LNCaP clone FGC (cell line): ENCODE data around the gene FABP7.

ENCODE experiments used
- DNase-seq: peaks from one replicate; pipeline ENCODE4 v3.0.0-alpha.2; 2011; ENCODE audit warnings: low read depth
- H3K4me3 ChIP-seq: 2 replicates; pipeline ENCODE4 v1.5.1; 2011; ENCODE audit warnings: mild to moderate bottlenecking, low read depth, low read length, control low read depth
- TF ChIP-seq, protein P1 (sequence below): IDR thresholded peaks from 2 replicates; pipeline ENCODE4 v1.5.1; 2012; ENCODE audit warnings: mild to moderate bottlenecking; ENCODE audit not compliant: control insufficient read depth, insufficient read depth; ENCODE audit errors: extremely low read depth

The FABP7 gene

DNA sequence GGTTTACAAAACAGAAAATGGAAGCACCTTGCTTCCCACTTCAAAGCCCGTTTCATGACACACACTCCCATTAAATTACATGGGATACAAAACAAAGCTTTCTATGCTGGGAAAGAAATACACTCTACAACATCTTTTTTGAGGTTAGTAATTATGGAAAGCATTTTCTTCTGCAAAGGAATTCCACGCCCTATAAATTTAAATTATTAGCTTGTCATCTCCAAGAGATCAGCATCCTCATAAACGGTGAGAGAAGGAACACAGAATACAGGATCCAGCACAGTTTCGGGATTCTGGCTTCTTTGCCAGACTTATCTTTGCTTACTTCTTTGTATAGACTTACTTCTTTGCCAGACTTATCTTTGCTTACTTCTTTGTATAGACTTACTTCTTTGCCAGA, 8.2 kb downstream of the FABP7 start:
- no peak for DNase-seq
- H3K4me3 ChIP-seq: no peak overlapping the region
- TF ChIP-seq, protein P1, sequence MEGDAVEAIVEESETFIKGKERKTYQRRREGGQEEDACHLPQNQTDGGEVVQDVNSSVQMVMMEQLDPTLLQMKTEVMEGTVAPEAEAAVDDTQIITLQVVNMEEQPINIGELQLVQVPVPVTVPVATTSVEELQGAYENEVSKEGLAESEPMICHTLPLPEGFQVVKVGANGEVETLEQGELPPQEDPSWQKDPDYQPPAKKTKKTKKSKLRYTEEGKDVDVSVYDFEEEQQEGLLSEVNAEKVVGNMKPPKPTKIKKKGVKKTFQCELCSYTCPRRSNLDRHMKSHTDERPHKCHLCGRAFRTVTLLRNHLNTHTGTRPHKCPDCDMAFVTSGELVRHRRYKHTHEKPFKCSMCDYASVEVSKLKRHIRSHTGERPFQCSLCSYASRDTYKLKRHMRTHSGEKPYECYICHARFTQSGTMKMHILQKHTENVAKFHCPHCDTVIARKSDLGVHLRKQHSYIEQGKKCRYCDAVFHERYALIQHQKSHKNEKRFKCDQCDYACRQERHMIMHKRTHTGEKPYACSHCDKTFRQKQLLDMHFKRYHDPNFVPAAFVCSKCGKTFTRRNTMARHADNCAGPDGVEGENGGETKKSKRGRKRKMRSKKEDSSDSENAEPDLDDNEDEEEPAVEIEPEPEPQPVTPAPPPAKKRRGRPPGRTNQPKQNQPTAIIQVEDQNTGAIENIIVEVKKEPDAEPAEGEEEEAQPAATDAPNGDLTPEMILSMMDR: no peak

- TF ChIP-seq, protein P1: no peak
- DNase-seq: no peak
- H3K4me3 ChIP-seq: no peak overlapping the region
These were observed 8.7 kb downstream of the FABP7 start for GRCh38 chr6:122788208-122788607.

DNA sequence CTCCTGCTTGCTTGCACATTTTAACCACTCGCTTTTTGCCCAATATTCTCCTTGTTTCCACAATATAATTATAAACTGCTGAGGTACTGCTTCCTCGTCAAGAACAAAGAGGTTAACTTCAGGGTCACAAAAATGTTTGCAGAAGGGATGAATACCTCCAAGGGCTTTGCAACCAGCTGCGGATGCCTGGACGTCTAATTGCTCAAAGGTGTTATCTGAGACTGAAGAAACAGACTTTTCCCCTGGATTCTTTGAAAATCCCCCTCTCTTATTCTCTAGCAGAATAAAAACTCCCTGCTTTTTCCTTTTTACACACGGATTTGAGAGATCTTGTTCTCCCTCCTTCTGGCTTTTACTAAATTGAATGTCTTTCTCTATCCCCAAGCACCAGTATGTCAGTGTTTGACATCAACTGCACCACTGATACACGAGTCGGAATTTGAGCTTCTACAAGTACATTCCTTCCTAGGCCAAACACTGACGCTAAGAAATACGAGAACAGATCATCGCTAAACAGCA, 9.2 kb downstream of the FABP7 start:
- TF ChIP-seq, protein P1: no peak
- peak overlapping the region; percentile 73 for H3K4me3 ChIP-seq
- DNase-seq: no peak

DNA sequence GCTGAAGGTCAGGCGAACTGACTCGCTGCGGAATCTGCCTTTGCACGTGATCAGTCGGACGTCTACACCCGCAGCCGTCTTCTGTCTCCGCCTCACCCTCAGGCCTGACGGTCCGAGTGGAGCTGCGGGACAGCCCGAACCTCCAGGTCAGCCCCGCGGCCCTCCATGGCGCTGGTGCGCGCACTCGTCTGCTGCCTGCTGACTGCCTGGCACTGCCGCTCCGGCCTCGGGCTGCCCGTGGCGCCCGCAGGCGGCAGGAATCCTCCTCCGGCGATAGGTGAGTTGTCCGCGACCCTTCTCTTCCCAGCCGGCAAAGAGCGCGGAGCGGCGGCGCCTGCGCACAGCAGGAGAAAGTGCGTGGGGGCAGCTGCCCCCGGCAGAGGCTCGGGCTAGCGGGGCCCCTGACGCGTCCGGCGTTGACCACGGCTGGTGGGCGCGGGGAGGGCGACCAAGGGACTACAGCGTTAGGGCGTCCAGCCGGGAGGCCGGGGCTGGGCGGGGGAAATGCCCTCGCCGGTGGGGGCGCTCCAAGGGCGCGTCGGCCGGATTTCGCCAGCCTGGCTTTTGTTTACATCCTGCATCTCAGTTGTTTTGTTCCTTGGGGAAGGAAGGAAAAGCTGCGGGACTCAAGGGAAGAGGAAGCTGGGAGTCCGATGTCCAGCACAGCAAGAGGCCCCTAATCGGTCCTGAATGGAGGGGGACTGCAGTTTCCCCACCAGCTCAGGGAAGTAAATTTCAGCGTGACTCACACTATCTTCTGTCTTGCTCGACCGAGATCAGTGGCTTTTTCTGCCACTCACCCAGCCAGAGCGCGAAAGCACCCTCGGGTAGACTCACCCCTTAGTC, 9.9 kb downstream of the FABP7 start, which contains the start of gene SMPDL3A:
TSS of gene SMPDL3A (plus strand) at position 77 of the 846 bp plus-strand sequence. CDS start at position 166, 89 bp downstream.
- no peak for DNase-seq
- peak within 1 kb of the TSS; percentile 73 for H3K4me3 ChIP-seq
- TF ChIP-seq, protein P1: peak; percentile 55

DNA sequence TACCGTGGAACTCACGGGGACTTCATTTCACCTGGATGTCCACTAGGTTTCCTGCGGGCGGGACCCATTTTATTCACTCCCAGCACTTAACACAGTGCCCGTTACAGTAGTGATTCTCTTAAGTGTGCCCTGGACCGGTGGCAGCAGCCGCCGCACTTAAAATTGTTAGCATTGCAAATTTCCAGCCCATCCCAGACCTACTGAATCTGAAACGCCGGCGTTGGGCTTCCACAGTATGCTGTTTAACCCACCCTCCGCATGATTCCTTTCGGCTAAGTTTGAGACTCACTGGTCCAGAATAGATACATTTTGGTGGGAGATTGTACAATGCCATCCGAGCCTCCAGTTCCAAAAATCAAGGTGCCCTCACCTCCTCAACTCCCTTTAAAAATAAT, 10.5 kb downstream of the FABP7 start:
- TF ChIP-seq, protein P1: 0 out of 2 replicates have a peak, but pooled peaks have one; percentile 13
- peak overlapping the region; percentile 73 for H3K4me3 ChIP-seq
- no peak for DNase-seq

DNA sequence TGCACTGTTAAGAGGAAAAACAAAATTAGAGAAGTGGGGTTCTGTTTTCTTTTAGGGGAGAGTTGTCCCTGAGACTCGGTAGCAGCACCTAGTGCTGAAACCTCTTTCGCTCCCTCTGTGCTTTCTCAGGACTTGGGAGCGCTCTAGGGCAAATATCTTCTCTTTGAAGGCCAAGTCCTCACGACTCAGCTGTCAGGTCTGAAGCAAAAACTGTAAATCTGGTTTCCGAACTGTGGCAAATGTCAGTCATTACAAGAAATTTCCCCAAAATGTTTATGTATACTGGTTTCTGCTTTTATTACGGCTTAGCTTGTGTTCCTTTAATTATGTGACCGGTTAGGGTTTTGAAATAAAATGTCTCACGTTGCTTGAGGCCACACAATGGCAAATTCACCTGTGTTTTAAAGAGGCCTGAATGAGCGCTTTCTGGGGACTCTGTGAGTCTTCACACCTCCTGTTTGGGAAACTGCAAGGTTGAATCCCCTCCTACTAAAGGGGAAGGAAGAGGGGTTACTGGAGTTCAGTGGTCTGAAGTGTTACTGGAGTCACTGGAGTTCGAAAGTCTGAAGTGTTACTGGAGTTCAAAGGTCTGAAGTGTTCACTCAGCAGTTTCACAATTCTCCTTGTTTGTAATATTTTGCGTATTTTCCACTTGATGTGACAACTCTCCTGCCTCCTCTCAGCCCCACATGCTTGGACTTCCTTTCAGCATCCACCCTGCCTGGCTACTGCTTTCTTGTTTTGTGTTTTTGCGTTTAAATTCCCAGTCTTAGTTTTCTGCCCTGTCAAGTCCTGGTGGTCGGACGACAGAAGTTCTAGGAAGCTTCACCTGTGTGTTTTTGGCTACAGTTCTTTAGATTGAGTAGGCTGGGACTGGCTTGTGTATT, 11.2 kb downstream of the FABP7 start:
- H3K4me3 ChIP-seq: peak overlapping the region; percentile 73
- DNase-seq: no peak
- TF ChIP-seq, protein P1: peak; percentile 5; the same call in 1 of the 2 replicates
